ENCODE measurements around the gene XXYLT1.
A peak's percentile ranks its signal among the peaks of the same experiment; 100 is the strongest.
"Not testable (repeated sequence)": the region's sequence is repeated elsewhere in the genome, so short reads cannot be mapped to it uniquely, and the experiment has no call there.

The XXYLT1 gene

DNA sequence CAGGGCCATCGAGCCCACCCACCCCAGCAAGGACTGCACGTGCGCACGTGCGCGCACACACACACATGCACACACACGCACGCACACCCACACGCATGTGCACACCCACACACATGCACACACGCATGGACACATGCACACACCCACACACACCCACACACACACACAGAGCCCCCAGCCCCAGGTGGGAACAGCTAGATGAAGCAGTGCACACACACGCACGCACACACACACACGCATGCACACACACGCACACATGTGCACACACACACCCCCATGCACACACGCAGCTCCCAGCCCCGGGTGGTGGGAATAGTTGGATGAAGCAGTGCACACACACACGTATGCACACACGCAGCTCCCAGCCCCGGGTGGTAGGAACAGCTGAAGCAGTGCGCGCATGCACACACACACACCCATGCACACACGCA lies 158.6 kb downstream of the XXYLT1 start:
- DNase-seq (ENCODE audit: low spot score) = no peak

GRCh38 chr3:195111766-195112165 lies 159.2 kb downstream of the XXYLT1 start:
- DNase-seq (ENCODE audit: low spot score) = no peak

- no peak for DNase-seq (ENCODE audit: low spot score)
These were observed 159.6 kb downstream of the XXYLT1 start for GRCh38 chr3:195111319-195111705.

GRCh38 chr3:195110647-195111318 lies 160.2 kb downstream of the XXYLT1 start:
- peak; percentile 43 for DNase-seq (ENCODE audit: low spot score)

DNA sequence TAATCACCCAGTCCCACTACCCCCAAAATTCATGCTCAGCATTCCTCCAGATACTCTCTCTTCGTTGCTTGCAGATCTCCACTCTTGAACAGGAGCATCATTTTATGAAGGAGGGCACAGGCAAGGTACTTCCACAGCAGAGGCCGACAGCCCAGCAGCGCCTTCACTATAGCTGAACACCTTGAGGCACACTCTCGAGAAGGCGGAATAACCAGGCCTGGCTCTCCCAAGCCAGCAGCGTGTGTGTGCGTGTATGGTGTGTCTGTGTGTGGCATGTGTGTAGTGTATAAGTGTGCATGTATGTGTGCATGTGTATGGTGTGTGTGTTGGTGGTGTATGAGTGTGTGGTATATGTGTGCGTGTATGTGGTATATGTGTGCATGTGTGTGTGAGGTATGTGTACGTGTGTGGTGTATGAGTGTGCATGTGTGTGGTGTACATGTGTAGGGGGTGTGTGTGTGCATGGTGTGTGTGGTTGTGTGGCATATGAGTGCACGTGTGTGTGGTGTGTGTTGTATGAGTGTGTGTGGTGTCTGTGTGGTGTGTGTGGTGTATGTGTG lies 161.8 kb downstream of the XXYLT1 start:
- no peak for DNase-seq (ENCODE audit: low spot score)

GRCh38 chr3:195107593-195107992 lies 163.4 kb downstream of the XXYLT1 start:
- DNase-seq (ENCODE audit: low spot score) = no peak

DNA sequence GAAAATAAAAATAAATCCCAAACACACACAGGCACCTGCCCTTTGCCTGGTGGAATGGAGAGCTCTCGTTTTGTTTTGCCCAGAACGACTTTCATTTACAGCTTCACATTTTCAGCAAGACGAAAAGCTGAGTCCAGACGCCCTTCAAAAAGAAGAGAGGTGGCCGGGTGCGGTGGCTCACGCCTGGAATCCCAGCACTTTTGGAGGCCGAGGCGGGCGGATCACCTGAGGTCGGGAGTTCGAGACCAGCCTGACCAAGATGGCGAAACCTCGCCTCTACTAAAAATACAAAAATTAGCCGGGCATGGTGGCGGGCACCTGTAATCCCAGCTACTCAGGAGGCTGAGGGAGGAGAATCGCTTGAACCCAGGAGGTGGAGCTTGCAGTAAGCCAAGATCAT lies 163.9 kb downstream of the XXYLT1 start:
- DNase-seq (ENCODE audit: low spot score) = not testable (repeated sequence)

DNA sequence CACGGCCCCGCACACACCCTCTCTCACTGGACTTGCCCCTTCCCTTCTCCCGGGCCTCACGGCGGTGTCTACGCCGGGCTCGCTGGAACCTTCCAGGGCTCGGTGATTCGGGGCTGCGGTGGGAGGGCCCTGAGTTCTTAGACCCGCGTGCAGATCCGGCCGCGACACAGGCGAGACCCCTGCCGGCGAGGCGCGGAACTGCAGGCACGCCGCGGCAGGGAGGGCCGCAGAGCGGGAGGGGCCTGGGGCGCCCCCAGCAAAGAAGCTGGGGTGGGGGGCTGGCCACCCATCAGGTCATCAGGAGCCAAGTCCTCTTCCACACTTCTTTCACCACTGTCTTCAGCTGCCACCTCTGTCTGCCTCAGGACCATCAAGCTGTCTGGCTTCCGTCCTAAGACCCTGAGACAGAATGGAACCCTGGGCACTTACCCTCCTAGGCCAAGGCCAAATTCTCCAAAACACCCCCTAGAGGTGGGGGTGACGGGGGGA lies 164.5 kb downstream of the XXYLT1 start:
- DNase-seq (ENCODE audit: low spot score) = peak; percentile 25

GRCh38 chr3:195105841-195106417 lies 165.0 kb downstream of the XXYLT1 start:
- peak; percentile 16 for DNase-seq (ENCODE audit: low spot score)

GRCh38 chr3:195105389-195105788 lies 165.6 kb downstream of the XXYLT1 start:
- DNase-seq (ENCODE audit: low spot score) = no peak

- no peak for DNase-seq (ENCODE audit: low spot score)
These were observed 166.6 kb downstream of the XXYLT1 start for GRCh38 chr3:195104340-195104739.

DNA sequence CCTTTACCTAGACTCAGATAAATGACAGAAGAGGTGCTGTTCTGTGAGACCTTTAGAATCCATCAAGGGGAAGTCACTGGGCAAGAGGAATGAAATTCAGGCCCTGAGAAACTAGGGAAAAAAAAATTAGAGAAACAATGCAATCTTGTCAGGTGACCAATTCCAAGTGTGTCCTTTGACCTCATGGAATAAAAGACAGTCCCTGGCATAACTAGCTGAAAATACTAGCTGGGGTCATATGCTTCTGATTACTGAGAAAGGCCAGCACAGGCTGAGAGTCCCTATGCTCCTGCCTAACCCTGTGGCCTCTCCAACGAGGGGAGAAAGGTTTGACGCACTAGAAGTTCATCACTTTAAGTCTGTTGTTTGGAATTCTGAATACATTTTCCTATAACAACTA lies 167.3 kb downstream of the XXYLT1 start:
- DNase-seq (ENCODE audit: low spot score) = no peak

- DNase-seq (ENCODE audit: low spot score) = peak; percentile 17
These were observed 168.1 kb downstream of the XXYLT1 start for GRCh38 chr3:195102609-195103467.

- DNase-seq (ENCODE audit: low spot score) = no peak
These were observed 168.9 kb downstream of the XXYLT1 start for GRCh38 chr3:195101927-195102608.

GRCh38 chr3:195101001-195101583 lies 169.9 kb downstream of the XXYLT1 start:
- DNase-seq (ENCODE audit: low spot score) = peak; percentile 33

- no peak for DNase-seq (ENCODE audit: low spot score)
These were observed 170.8 kb downstream of the XXYLT1 start for GRCh38 chr3:195099951-195100785.

DNA sequence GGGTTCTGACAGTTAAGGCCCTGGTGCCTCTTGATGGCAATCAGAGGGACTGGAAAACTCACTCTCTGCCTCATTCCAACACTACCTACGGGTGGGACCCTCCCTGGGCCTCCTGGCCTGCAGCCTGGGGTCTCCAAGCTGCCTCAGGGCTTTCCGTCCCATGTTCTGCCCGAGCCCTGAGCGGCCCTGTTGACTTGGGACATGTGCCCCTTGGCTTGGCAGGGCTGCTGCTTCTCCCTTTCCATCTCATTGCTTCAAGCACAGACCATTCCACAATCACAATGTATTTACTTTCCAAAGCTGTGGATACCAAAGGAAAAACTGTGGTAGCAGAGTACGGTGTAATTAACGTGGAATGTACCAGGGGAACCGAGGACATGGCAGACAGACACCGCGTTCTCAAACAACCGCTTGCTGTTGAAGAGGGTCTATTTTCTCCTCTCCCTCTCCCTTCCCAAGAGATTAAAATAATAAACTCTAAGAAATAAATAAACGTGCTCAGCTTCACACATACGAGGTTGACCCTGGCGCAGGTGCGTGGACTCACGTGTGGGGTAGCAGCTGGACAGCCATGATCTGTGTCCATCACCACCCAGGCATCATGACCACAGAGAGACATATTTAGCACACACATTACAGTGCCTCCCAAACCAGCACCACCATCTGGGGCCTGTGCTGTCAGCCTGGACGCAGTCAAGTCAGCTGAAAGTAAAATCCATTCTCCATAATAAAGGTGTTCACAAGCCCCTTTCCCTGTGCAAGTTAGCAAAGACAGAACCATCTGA lies 172.0 kb downstream of the XXYLT1 start:
- DNase-seq (ENCODE audit: low spot score) = no peak

GRCh38 chr3:195097331-195098255 lies 173.4 kb downstream of the XXYLT1 start:
- DNase-seq (ENCODE audit: low spot score) = no peak
